ENCODE measurements around the gene CDH6.

DNA sequence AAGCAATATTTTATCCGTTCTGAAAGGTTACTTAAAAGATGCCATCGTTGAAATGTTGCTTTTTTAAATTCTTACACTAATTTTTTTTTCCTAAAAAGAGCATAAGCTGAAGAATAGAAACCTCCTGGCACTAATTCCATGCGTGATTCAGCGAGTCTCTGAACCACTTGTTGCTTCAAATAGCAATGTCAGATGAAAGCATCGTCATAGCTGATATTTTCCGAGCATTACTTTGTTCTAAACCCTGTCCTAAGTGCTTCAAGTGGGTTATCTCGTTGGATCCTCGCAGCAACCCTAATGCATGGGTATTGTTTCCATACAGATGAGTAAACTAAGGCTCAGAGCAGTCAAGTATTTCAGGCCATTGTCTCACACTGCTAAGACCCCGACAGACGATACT lies 79.7 kb downstream of the CDH6 start:
- TF ChIP-seq CTCF (IDR thresholded peaks at IDR 0.05; ENCODE audit: insufficient read depth, low read depth, low read length) (no peak), EZH2 (IDR thresholded peaks at IDR 0.05; ENCODE audit: insufficient read depth, low read length) (no peak)
